Activated CD4-positive, alpha-beta T cell treated with anti-CD3 and anti-CD28 coated beads, Interleukin-10, Interleukin-2, amounts not matched to agents 100 ng/mL and 50 ng/mL, durations not matched to agents 16 hours and 8 hours (primary cell): ENCODE measurements around the gene MOXD1.
"Not testable (repeated sequence)": the region's sequence is repeated elsewhere in the genome, so short reads cannot be mapped to it uniquely, and the experiment has no call there.

Experiments
- DNase-seq: peaks from one replicate; pipeline ENCODE4 v3.0.0-alpha.2; 2020

MOXD1 gene

DNA sequence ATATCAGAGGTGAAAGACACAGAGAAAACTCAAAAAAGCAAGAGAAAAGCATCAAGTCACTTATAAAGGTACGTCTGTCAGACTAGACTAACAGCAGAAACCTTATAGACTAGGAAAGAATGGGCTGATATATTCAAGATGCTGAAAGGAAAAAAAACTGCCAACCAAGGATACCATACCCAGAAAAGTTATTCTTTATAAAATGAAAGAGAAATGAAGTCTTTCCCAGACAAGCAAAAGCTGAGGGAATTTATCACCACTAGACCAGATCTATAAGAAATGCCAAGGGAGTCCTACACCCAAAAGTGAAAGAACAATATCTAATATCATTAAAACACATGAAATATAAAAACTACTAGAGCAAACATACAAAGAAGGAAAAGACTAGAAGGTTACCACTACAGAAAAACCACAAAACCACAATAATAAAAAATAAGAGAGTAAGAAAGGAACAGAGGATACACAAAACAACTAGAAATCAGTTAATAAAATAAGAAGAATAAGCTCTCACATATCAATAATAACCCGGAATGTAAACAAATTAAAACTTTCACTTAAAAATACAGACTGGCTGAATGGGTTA is 6.2 kb downstream of the MOXD1 start:
- DNase-seq: no peak

DNA sequence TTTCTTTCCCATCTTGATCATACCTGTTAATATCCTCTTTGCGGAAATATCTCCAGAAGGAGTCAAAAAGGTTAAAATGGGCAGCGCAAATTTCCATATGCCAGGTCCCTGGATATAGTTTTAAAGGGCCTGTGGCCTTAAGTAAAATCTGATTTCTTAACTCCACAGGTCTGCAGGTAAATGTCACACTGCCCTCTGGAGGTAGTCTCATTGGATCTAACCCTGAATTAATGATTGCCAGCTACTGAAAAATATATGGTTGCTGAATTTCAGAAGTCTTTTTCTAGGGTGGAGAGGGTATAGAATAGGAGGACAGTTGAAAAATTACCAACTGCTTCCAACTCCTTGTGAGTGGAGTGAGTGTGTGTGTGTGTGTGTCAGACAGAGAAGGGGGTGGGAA is 8.5 kb downstream of the MOXD1 start:
- DNase-seq: no peak

DNA sequence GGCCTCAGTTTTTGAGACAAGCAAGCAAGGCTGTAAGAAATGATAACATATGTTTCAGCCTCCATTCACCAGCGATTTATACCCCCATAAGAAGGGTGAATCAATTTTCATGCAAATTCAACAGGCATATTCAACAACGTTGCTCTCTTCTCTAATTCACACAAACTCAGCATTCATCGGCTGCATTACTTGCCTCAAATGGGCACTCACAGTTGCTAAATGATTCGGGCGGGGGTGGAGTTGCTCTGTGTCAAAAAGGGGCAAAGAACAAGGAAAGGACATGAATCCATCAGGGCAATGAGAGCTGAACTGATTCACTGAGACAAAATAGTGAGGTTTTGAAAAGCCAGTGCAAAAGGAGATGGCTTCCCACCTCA is 9.0 kb downstream of the MOXD1 start:
- DNase-seq: no peak

DNA sequence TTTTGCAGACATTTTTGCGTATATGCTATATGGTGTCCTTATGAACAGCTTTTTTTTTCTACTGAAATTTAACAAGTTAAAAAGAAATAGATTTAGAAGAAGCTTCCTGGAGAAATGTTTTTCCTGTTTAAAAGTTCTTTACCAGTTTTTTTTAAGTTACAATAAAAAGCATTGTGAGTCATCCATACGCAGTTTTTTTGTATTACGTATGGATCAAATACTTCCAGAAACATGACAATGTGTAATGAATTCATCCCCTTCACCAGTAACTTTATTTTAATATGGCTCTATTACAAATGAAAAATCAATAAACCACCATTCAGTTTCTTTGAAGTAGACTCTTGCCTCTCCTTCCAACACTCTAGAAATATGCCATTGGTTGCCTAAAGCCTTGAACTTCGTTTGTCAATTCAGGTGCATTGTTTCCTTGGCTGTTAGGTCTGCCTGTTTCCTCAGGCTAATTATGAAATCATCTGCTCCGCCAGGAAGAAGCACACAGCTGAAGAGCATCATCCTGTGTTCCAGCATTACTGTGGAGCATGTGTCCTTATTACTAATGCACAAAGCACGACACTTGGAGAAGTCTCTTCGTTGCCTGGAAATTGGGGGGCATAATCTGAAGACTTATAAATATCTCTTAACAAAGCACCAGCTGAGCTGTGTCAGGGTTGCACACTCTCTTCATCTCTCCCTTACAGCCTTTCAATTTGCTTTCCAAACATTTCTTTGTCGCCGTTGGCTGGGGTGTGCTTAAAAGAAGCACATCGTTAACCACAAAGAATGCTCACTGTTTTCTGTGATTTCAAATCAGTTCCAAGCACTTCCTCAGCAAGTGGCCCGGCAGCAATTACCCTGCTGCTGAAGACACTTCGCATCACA is 9.6 kb downstream of the MOXD1 start:
- DNase-seq: no peak

DNA sequence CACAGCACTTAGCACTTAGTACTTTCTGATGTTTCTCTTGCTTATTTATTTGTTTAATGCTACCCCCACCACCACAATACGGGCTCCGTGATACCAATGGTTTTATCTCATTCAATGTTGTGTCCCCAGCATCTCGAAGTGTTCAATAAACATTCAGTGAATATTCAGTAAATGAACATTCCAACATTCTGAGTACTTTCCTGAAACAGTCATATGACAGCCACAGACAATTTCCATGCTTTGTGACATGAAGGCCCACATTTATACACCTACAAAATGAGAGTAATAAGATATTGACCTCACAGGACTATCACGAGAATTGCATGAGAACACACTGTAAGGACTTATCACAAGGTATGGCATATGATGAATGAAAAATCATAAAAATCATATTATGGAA is 10.8 kb downstream of the MOXD1 start:
- no peak for DNase-seq

DNA sequence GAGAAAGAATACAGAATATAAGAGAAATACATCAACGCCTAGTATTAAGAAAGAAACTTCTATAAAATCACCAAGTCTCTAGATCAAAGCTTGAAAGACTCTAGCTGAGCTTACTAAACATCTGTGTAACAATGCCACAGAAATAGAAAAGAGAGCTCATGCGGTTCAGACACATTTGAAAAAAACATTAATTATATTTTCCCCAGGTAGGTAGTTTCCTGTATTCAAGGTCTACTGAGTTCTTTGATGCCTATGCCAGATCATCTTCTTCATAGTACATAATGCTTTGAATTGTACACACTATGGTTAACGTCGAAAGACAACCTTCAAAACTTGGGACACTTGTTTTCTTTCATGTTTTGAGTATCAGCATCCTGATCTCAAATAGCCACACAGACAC is 11.3 kb downstream of the MOXD1 start:
- DNase-seq: no peak

DNA sequence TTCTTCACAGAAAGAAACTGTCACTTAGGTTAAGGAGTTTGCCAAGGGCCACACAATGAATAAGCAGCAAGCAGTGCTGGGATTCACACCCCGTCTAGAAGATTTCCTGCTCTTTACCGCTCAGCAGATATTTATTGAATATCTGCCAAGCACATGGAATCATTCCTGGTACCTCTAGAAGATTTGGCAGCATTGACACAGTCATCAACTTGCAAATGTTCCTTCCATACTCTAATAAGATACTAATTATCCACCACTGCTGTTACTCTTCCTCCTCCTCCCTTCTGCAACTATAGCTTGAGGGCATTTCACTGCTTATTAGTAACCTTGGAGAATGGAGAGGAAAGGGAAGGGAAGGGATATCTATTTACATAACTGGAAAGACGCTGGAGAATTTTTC is 13.0 kb downstream of the MOXD1 start:
- no peak for DNase-seq

DNA sequence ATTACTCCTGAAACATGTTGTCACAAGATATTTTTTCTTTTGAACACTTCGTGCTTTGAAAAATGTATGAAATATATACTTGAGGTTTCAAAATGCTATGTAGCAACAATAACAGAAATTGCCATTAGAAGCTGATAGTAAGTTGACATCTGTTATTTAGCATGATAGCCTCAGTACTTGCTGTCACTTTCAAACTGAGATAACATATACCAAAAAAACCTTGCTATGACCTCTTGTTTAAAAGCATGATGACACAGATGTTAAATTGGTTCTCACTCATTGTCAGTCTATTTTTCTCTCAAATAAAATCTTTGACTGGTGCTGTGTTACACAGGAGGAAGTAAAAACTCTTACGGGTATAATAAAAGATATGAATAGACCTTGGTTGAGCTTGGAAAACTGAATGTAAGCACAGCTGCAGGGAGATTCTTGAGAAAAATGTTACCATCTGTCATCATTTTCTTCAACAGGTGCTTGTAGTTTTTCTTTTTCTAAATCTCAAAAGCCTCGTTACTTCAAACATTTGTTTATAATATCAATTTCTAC is 18.6 kb downstream of the MOXD1 start:
- DNase-seq: no peak

DNA sequence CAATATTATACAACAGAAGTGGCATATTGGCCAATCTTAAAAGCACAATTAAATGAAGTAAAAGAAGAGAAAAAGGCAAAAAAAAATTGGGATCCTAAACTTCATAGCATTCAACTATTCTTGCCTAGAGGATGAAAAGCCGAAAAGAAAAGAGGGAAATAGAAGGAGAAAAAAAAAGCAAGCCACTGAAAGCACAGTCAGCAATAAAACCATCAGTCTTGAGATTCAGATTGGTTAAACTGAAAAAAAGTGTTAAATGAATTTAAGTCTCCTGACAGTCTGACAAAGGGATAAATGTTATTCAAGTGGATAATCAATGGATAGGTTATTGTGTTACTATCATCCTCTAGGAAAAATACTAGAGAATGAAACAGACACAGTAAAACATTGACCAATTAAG is 19.9 kb downstream of the MOXD1 start:
- DNase-seq: no peak

DNA sequence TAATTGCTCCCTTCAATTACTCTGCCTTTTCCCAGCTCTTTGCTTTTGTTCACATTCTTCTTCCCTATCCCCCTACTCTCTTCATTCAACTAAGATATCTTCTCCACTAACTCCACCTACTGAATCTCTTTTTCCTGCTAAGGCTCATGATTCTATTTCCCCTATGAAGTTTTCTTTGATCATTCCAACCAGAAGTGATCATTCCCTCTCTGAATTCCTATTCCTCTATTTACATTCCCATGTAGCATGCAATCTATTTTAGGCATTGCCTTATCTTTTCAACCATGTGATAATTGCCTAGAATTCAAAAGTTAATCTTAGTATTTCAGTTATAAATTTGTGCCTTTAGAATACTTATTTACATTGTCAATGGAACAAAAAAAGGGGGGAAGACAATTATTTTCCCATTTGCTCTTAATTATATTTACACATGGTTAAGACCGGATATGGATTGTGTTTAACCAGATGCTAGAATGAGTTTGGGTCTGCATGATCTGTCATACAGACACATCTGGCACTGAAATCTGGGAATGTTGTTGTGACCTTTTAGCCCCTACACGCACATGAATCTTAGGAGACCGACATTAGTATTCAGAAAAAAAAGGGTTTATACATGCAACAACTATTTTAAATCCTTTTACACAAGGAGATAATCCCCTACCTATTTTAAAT is 20.8 kb downstream of the MOXD1 start:
- no peak for DNase-seq

DNA sequence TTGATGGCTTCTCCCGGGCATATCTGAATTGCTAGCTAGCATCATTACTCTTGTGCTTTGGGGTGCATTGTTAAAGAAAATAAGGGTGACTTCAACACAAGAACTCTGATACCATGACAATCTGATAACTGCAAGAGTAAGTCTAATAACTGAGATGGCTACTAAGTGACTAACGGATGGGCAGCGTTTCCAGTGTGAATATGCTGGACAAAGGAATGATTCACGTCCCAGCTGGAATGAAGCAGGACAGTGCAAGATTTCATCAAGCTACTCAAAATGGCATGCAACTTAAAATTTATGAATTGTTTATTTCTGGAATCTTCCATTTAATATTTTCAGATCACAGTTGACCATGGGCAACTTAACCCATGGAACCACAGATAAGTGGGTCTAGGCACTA is 31.7 kb downstream of the MOXD1 start:
- DNase-seq: no peak

DNA sequence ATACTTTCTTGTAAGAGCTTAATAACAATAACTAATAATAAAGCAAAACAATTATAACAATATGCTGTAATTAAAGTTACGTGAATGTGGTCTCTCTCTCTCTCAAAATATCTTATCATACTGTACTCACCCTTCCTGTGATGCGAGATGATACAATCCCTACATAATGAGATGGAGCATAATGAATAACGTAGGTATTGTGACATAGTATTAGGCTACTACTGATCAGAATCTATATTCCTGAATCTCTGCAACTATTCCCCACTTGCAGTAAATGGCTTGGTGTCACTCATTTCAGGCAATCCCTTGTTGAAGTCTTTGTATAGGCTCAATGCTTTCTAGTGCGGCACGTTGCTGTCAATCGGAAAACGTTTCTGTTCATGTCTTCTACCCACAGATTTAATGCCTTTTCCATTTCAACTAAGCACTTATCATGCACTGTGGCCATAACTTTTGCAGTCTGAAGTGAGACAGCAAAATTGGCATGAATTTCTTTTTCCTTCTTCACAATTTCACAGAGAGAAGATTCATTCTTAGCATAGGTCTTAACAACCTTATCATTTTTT is 32.3 kb downstream of the MOXD1 start:
- no peak for DNase-seq

DNA sequence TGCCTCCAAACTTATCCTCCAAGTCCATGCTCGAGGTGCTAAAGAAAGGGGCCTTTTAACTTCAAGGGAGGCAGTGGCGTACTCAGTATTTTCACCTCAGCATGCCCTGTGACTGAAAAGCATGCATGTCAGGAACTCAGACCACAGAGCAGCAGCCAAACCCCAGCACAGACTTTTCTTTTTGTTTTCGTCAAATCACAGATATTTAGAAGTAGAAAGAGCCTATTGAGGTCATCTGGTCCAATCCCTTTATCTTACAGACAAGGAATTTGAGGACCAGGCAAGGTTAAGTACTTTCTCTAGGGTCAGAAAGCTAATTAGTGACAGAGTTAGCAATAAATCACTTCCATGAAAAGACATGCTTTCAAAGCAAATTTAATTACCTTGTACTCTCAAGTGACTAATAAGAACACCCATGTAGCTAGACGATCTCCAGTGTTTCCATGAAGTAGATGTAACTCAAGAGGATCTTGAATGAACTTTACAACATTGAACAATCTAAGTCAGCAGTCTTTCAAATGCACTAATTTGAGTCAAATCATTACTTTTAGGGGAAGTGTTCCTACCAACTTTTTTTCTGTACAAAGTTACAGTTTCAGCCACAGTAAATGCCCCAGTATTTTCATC is 35.9 kb downstream of the MOXD1 start:
- peak; percentile 75 for DNase-seq

DNA sequence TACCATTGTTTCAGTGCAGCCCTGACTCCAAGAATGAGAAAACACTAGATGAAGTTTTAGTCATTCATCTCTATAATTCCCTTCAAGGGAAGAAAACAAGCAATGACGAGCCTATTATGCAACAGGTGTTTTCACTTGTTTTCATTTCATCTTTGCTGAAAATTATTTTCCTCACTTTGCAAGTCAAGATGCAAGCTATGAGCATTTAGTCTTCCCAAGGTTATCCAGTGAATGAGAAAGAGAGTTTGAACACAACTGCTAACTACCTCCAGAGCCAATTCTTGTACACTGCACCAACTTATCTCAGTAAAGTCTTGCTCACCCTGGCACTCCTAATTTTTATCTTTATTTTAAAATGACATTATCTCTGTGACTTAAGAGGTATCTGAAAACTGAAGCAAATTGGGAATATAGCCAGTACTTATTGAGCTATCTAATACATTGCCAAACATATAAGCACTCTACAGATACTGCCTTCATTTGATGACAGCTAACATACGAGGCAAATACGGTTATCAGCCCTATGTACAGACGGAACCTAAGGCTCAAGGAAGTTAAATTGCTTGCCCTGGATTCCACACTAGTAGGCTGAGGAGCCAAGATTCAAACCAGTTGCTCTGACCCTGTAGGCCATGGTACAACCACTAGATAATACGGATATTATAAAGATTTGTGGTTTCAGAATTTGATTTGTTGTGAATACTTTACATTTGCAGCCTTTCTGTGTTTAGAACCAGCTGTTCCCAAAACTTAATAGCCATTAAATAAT is 36.8 kb downstream of the MOXD1 start:
- no peak for DNase-seq

DNA sequence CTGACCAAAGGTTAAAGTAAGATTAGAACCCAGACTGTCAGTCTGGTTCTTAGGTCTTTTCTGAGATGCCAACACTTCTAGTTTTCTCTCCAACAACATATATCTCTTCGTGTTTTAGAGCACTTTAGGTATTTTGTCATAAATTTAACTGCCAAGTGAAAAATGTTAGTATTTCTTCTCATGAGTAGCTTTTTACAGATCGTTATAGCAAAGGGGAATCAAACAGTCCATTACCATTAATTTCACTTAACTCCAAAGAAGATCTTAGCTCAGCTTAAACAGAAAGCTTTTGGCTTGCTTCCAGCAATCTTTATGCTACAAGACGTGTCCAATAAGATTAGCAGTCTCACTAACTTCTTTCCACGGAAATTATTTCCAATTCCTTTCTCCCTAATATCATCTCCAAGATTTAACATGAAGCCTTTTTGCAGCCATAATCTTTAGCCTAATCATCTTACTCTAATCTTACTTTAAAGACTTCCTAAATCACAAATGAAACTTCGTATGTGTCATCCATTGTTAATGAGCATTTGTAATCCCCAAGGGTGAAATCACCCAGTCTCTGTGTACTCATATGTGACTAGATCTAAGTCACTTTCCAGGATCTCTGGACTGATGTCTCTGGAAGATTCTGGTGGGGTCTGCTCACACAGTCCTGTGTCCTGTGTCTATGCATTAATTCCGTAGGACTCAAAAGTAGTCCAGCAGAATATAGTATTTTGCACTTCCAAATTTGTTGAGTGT is 38.7 kb downstream of the MOXD1 start:
- DNase-seq: no peak

DNA sequence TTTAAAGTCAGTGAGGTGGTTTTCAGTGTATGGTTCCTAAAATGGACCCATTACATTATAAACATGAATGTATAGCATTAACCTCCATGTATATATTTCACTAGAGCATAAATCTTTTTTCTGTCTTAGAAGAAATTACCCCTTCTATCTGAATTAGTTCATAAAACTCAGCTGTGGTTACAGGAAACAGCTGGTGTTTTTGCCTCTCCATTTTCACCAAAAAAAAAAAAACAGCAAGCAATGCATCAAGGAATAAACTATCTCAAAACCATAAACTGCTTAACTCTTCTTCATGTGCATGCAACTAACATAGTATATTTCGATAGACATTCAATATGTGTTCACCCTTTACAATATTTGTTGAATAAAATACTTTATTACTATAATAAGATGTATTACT is 40.2 kb downstream of the MOXD1 start:
- no peak for DNase-seq

DNA sequence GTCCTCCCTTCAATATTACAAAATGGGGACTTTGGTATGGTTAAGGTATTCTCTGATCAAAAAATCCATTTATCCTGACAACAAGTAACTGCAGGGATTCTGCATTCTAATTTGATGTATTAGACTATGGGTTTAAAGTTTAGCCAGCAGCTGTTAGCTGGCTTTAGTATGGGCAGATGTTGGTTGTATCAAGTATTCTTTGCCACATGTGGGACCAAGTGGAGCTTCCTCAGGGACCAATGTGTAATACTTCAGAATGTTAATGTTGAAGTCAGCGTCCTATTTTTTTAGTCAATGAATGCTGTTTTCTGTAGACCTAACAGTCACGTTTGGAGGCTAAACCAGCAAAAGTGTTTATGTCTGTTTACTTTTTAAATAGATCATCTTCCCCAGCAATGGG is 41.4 kb downstream of the MOXD1 start:
- no peak for DNase-seq

DNA sequence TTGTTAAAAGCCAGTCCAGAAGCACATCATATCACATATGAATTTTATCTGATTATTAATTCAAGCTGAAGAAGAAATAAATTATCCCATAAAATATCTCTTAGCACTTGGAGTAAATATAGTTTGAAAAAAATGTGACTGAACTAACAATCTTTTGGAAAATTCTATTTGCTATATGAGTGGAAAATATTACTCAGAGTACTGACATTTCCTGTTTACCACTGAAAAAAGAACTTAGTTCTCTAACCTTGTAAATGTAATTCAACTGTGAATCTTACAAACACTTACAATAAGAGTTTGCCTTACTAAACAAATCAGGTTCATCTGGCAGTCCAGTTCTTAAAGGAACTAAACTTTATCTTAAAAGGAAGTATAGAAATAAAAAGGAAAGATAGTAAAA is 44.2 kb downstream of the MOXD1 start:
- DNase-seq: no peak

DNA sequence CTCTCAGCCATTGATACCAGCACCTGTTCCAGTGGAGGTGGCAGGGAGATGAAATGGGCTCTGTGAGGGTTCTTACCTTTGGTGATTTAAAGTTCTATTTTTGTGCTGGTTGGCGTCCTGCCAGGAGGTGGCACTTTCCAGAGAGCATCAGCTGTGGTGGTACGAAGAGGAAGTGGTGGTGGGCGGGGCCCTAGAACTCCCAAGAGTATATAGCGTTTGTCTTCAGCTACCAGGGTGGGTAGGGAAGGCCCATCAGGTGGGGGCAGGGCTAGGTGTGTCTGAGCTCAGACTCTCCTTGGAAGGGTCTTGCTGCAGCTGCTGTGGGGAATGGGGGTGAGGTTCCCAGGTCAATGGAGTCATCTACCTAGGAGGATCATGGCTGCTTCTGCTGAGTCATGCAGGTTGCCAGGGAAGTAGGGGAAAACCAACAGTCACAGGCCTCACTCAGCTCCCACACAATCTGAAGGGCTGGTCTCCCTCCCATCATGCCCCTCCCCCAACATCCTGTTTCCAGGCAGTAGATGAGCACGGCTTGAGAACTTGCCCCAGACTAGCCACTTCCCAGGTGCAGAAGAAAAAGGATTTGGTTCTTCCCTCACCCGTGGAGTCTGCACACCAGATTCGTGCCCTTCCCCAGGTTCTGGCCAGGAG is 46.6 kb downstream of the MOXD1 start:
- DNase-seq: peak; percentile 17

DNA sequence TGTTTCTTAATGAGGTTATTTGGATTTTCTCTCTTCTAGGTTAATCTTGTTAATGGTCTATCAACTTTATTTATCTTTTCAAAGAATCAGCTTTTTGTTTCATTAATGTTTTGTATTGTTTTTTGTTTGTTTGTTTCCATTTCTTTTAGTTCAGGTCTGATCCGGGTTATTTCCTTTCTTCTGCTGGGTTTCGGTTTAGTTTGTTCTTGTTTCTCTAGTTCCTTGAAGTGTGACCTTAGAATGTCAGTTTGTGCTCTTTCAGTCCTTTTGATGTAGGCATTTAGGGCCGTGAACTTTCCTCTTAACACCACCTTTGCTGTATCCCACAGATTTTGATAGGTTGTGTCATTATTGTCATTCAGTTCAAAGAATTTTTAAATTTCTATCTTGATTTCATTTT is 49.3 kb downstream of the MOXD1 start:
- DNase-seq: not testable (repeated sequence)

DNA sequence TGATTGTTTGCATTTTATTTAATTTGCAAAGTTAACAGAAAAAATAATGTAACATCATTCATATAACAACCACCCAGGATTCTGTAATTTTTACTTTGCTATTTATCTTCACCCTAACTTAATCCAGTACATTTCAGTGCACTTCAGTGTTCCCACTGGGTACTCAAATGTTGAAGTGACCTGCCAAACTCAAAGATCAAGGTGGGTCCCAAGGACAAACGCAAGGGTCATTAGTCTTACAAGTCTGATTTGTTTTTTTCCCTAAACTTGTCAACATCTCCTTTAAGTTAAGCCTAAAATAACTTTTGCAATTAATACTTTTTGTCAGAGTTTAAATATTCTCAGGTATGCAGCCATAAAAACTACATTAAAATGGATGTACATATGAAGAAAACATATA is 53.0 kb downstream of the MOXD1 start:
- no peak for DNase-seq
